H1 (cell line): ENCODE results near the gene ZNF776. TPM values are rescaled to one million over a fixed set of nuclear protein-coding genes. Genes with fewer than 3 reads are reported as not detected.

Source experiments
- CTCF ChIA-PET: fragments of 300-600 bp; sonication (Branson Sonifier 250); formaldehyde crosslinking; loops from one replicate; lab custom pipeline; 2021; ENCODE audit not compliant: partially characterized antibody; lab: Charles Lee
- POLR2A ChIA-PET: fragments of 300-600 bp; sonication (Branson Sonifier 250); formaldehyde crosslinking; loops from one replicate; lab custom pipeline; 2021; ENCODE audit warnings: inconsistent platforms; ENCODE audit not compliant: partially characterized antibody; lab: Charles Lee
- DNase-seq, 2 experiments: peaks; one replicate each; pipeline versions ENCODE4 v3.0.0 to v3.0.0-alpha.2; 2010 to 2022; ENCODE audit warnings: low spot score in 2 of 2, low read depth in 1 of 2, mixed read lengths in 1 of 2
- FAIRE-seq: peaks from 2 replicates; lab custom pipeline; 2011; peaks lifted over from hg19 to GRCh38; lab: Jason Lieb, UNC
- H2AFZ ChIP-seq: 2 replicates; pipeline ENCODE4 v1.8.1; 2012; ENCODE audit warnings: low read length, inconsistent platforms
- H2AK5ac ChIP-seq: 2 replicates; pipeline ENCODE4 v1.6.1; 2013; ENCODE audit warnings: low read depth, low read length
- H2BK120ac ChIP-seq: replicated peaks from 2 replicates; pipeline ENCODE3; 2013; ENCODE audit warnings: low read depth, low read length, inconsistent platforms
- H2BK12ac ChIP-seq: 2 replicates; pipeline ENCODE4 v1.6.1; 2013; ENCODE audit warnings: low read depth, low read length
- H2BK15ac ChIP-seq: 2 replicates; pipeline ENCODE4 v1.6.1; 2013; ENCODE audit warnings: low read length
- H2BK20ac ChIP-seq: 2 replicates; pipeline ENCODE4 v1.6.1; 2013; ENCODE audit warnings: low read length
- H2BK5ac ChIP-seq: 2 replicates; pipeline ENCODE4 v1.6.1; 2013; ENCODE audit warnings: low read depth, low read length
- H3K14ac ChIP-seq: 2 replicates; pipeline ENCODE4 v1.6.1; 2013; ENCODE audit warnings: inconsistent platforms; ENCODE audit not compliant: insufficient read length
- H3K18ac ChIP-seq: 2 replicates; pipeline ENCODE4 v1.6.1; 2013; ENCODE audit warnings: low read length; ENCODE audit errors: extremely low read depth
- H3K23ac ChIP-seq: 2 replicates; pipeline ENCODE4 v1.6.1; 2013; ENCODE audit warnings: inconsistent platforms; ENCODE audit not compliant: insufficient read length
- H3K23me2 ChIP-seq: 2 replicates; pipeline ENCODE4 v1.6.1; 2013; ENCODE audit warnings: low read depth, low read length
- H3K27ac ChIP-seq: 2 replicates; pipeline ENCODE4 v1.6.1; 2011; ENCODE audit warnings: low read depth, low read length, inconsistent platforms
- H3K27me3 ChIP-seq, 4 experiments: replicated peaks in 1 of 4; 1 replicate in 1 of 4; 2 replicates in 3 of 4; pipeline versions ENCODE4 v1.6.1 to v1.8.1; 2011 to 2013; ENCODE audit warnings: low read length in 3 of 4, mild to moderate bottlenecking in 3 of 4, inconsistent platforms in 2 of 4, mixed read lengths in 2 of 4, moderate library complexity in 1 of 4; ENCODE audit not compliant: control insufficient read depth in 3 of 4, insufficient read depth in 3 of 4; ENCODE audit errors: extremely low read depth in 1 of 4
- H3K36me3 ChIP-seq, 4 experiments: 2 replicates each; pipeline versions ENCODE4 v1.6.1 to v1.8.1; 2011 to 2013; ENCODE audit warnings: mild to moderate bottlenecking in 4 of 4, low read length in 3 of 4, moderate library complexity in 2 of 4, control low read depth in 1 of 4, inconsistent platforms in 1 of 4; ENCODE audit not compliant: insufficient read depth in 4 of 4, control insufficient read depth in 2 of 4
- H3K4ac ChIP-seq: replicated peaks from 2 replicates; pipeline ENCODE3; 2013; ENCODE audit warnings: low read length, low read depth, mixed read lengths, inconsistent platforms; ENCODE audit not compliant: insufficient read length
- H3K4me1 ChIP-seq, 4 experiments: replicated peaks in 1 of 4; 1 replicate in 1 of 4; 2 replicates in 3 of 4; pipeline versions ENCODE4 v1.6.1 to v1.8.1; 2011 to 2013; ENCODE audit warnings: low read length in 3 of 4, inconsistent platforms in 2 of 4, mixed read lengths in 1 of 4; ENCODE audit not compliant: insufficient read depth in 4 of 4, control insufficient read depth in 3 of 4
- H3K4me2 ChIP-seq, 2 experiments: 2 replicates each; pipeline versions ENCODE4 v1.6.1 to v1.8.1; 2011 to 2013; ENCODE audit warnings: low read depth in 2 of 2, low read length in 2 of 2, control low read depth in 1 of 2, inconsistent platforms in 1 of 2, mild to moderate bottlenecking in 1 of 2; ENCODE audit not compliant: insufficient read depth in 1 of 2
- H3K4me3 ChIP-seq, 4 experiments: fragments of 200-600, 300-600 bp in 1 of 4; sonication (generic), shearing (Covaris generic), sonication (Bioruptor Twin) in 1 of 4; 2 replicates each; pipeline versions ENCODE4 v1.5.1 to v1.8.1; 2011 to 2016; ENCODE audit warnings: low read length in 4 of 4, low read depth in 3 of 4, control low read depth in 2 of 4, inconsistent platforms in 2 of 4, mild to moderate bottlenecking in 2 of 4, mixed read lengths in 1 of 4, moderate library complexity in 1 of 4; ENCODE audit not compliant: insufficient read depth in 2 of 4; ENCODE audit errors: extremely low read depth in 1 of 4
- H3K56ac ChIP-seq: replicated peaks from 2 replicates; pipeline ENCODE3; 2013; ENCODE audit warnings: low read depth, mild to moderate bottlenecking, mixed read lengths, low read length, inconsistent platforms; ENCODE audit not compliant: insufficient read length
- H3K79me1 ChIP-seq: 2 replicates; pipeline ENCODE4 v1.6.1; 2013; ENCODE audit warnings: low read depth, low read length, control low read depth
- H3K79me2 ChIP-seq, 2 experiments: 2 replicates each; pipeline versions ENCODE4 v1.6.1 to v1.8.1; 2012 to 2013; ENCODE audit warnings: low read length in 2 of 2, mild to moderate bottlenecking in 2 of 2, inconsistent platforms in 1 of 2; ENCODE audit not compliant: insufficient read depth in 2 of 2, control insufficient read depth in 1 of 2
- H3K9ac ChIP-seq, 4 experiments: replicated peaks in 1 of 4; 1 replicate in 1 of 4; 2 replicates in 3 of 4; pipeline versions ENCODE4 v1.6.1 to v1.8.1; 2011 to 2013; ENCODE audit warnings: low read depth in 3 of 4, low read length in 3 of 4, control low read depth in 2 of 4, mild to moderate bottlenecking in 2 of 4, moderate library complexity in 2 of 4, inconsistent platforms in 1 of 4; ENCODE audit errors: extremely low read depth in 1 of 4
- H3K9me3 ChIP-seq, 2 experiments: 2 replicates each; pipeline versions ENCODE4 v1.6.1 to v1.8.1; 2012 to 2013; ENCODE audit warnings: mild to moderate bottlenecking in 2 of 2, moderate library complexity in 2 of 2, control low read depth in 1 of 2, inconsistent platforms in 1 of 2, low read depth in 1 of 2, low read length in 1 of 2, mixed read lengths in 1 of 2; ENCODE audit not compliant: insufficient read depth in 2 of 2
- H4K20me1 ChIP-seq, 2 experiments: replicated peaks in 1 of 2; 2 replicates each; pipeline versions ENCODE3 to v1.8.1; 2011 to 2013; ENCODE audit warnings: inconsistent platforms in 2 of 2, low read length in 2 of 2, mild to moderate bottlenecking in 1 of 2; ENCODE audit not compliant: insufficient read depth in 2 of 2, control insufficient read depth in 1 of 2
- H4K5ac ChIP-seq: 2 replicates; pipeline ENCODE4 v1.6.1; 2013; ENCODE audit warnings: low read length, low read depth, mixed read lengths, inconsistent platforms; ENCODE audit not compliant: insufficient read length
- H4K8ac ChIP-seq: 2 replicates; pipeline ENCODE4 v1.8.0; 2013; ENCODE audit warnings: mild to moderate bottlenecking, moderate library complexity, low read length, inconsistent platforms; ENCODE audit not compliant: insufficient read depth; ENCODE audit errors: extremely low read depth
- H4K91ac ChIP-seq: replicated peaks from 2 replicates; pipeline ENCODE3; 2013; ENCODE audit warnings: low read length, mixed read lengths, inconsistent platforms; ENCODE audit not compliant: insufficient read length
- ASH2L ChIP-seq: fragments of 200-600, 300-600 bp; sonication (generic); IDR thresholded peaks from one replicate; pipeline ENCODE4 v1.7.1; 2017; ENCODE audit warnings: low read length
- CREB1 ChIP-seq: IDR thresholded peaks from 2 replicates; pipeline ENCODE4 v1.6.1; 2012; ENCODE audit warnings: inconsistent platforms
- CTCF ChIP-seq, 3 experiments: IDR thresholded peaks; 1 replicate in 2 of 3; 2 replicates in 1 of 3; pipeline versions ENCODE4 v1.5.1 to v1.6.1; 2011; ENCODE audit warnings: low read length in 3 of 3, mild to moderate bottlenecking in 3 of 3, inconsistent platforms in 2 of 3, low read depth in 1 of 3, moderate library complexity in 1 of 3; ENCODE audit not compliant: insufficient read depth in 1 of 3; ENCODE audit errors: control extremely low read depth in 1 of 3
- EZH2 ChIP-seq: fragments of 200-600 bp; sonication (generic); IDR thresholded peaks from 2 replicates; pipeline ENCODE4 v1.7.1; 2012; ENCODE audit warnings: low read depth, mild to moderate bottlenecking, moderate library complexity, low read length, inconsistent platforms; ENCODE audit not compliant: severe bottlenecking
- HDAC6 ChIP-seq: IDR thresholded peaks from one replicate; pipeline ENCODE4 v1.7.1; 2012; ENCODE audit warnings: low read depth, mild to moderate bottlenecking, inconsistent platforms, low read length, moderate library complexity
- KDM1A ChIP-seq: fragments of 200-600, 300-600 bp; sonication (generic); IDR thresholded peaks from 2 replicates; pipeline ENCODE4 v1.7.1; 2016; ENCODE audit warnings: mild to moderate bottlenecking, low read length, borderline replicate concordance
- MAFK ChIP-seq: IDR thresholded peaks from 2 replicates; pipeline ENCODE4 v1.6.1; 2012; ENCODE audit warnings: low read depth, mild to moderate bottlenecking, improper control_type of control experiment, low read length
- POLR2A ChIP-seq, 2 experiments: IDR thresholded peaks; 1 replicate in 1 of 2; 2 replicates in 1 of 2; pipeline ENCODE4 v1.6.1; 2011; ENCODE audit warnings: low read depth in 2 of 2, low read length in 2 of 2, mild to moderate bottlenecking in 2 of 2; ENCODE audit errors: control extremely low read depth in 1 of 2
- POLR2AphosphoS5 ChIP-seq: IDR thresholded peaks from 2 replicates; pipeline ENCODE4 v1.6.1; 2011; ENCODE audit warnings: low read depth, low read length
- SIRT6 ChIP-seq: IDR thresholded peaks from one replicate; pipeline ENCODE4 v1.7.1; 2012; ENCODE audit warnings: low read length, inconsistent platforms
- SP1 ChIP-seq: IDR thresholded peaks from 2 replicates; pipeline ENCODE4 v1.6.1; 2011; ENCODE audit warnings: low read depth, low read length
- TEAD4 ChIP-seq: IDR thresholded peaks from 2 replicates; pipeline ENCODE4 v1.6.1; 2012; ENCODE audit warnings: low read depth, low read length, inconsistent platforms, mixed read lengths
- YY1 ChIP-seq: IDR thresholded peaks from 2 replicates; pipeline ENCODE4 v1.6.1; 2011; ENCODE audit warnings: low read depth, mild to moderate bottlenecking, low read length
- WGBS, 2 experiments: shearing (Covaris generic) in 1 of 2; methylation state at CpG; one replicate each; pipeline versions ENCODE4 v1.1.6 to v1.1.7; 2013 to 2015; ENCODE audit warnings: low lambda C conversion rate in 2 of 2, mixed read lengths in 2 of 2, inconsistent platforms in 1 of 2, low coverage in 1 of 2, missing lambda C conversion rate in 1 of 2; ENCODE audit not compliant: insufficient replicate concordance in 2 of 2, insufficient coverage in 1 of 2, insufficient read length in 1 of 2; ENCODE audit errors: extremely low coverage in 1 of 2, missing lambda C conversion rate in 1 of 2; 5-methylcytosine and 5-hydroxymethylcytosine counted together
- polyA plus RNA-seq, 7 experiments: library from polyadenylated mRNA; depleted of rRNA in 3 of 7; stranded (reverse) in 5 of 7; unstranded in 2 of 7; fragments of >200 nt in 5 of 7; fragments of 200-250 nt in 2 of 7; gene quantifications; 1 replicate in 5 of 7; 2 replicates in 1 of 7; 4 replicates in 1 of 7; pipeline versions ENCODE4 v1.2.1 to v1.2.3, GENCODE V29; 2011 to 2013; ENCODE audit warnings: missing spikeins in 2 of 7, mixed read lengths in 2 of 7
- total RNA-seq: library from RNA; stranded (reverse); fragmentation: NEBNext Ultra II Directional; extraction: Animal tissue kit (Norgen Biotek cat#: 25700); gene quantifications from 2 replicates; pipeline ENCODE4 v1.2.1, GENCODE V29; 2021

ZNF776 gene
- total and polyA plus RNA-seq, 2 of the 8 experiments (the other 6 are each of a cell fraction or from before 2014, with no cell fraction given) = 7.8 to 20.5 TPM

GRCh38 chr19:57786906-57787305 is 40.3 kb downstream of the ZNF776 start:
- H3K23ac ChIP-seq = no peak overlapping the region
- H3K4me2 ChIP-seq = no peak overlapping the region
- no peak overlapping the region for H4K5ac ChIP-seq
- no peak overlapping the region for H3K9ac ChIP-seq
- peaks cover 0 to 9% of the 10 kb centered on the region in 2 experiments for H4K20me1 ChIP-seq
- H3K79me1 ChIP-seq = no peaks in the 10 kb centered on the region; the same call in 1 of the 2 replicates
- H3K4me3 ChIP-seq = no peak overlapping the region
- no peaks in the 10 kb centered on the region for H3K27me3 ChIP-seq
- H4K91ac ChIP-seq = no peak overlapping the region
- H3K18ac ChIP-seq = no peak overlapping the region
- H2AK5ac ChIP-seq = no peak overlapping the region
- no peaks in the 10 kb centered on the region for H3K23me2 ChIP-seq
- peaks cover 0 to 2% (median 0%) of the 10 kb centered on the region in 4 experiments; a peak in 1 of 7 replicates for H3K4me1 ChIP-seq
- WGBS, 2 experiments = 83% methylated on average over 5 of the region's 5 CpGs; no CpG with 5 or more reads in 1 of the 2 experiments
- H3K9me3 ChIP-seq = no peaks in the 10 kb centered on the region
- FAIRE-seq (no peak), DNase-seq (no peak)
- POLR2A ChIA-PET = interaction anchor here (1.0 kb wide), 1 partner anchor 17 kb away, joined by 7 read pairs; no protein-coding TSS in a partner anchor
- peaks cover 0 to 5% (median 2%) of the 10 kb centered on the region in 4 experiments; a peak in 4 of 8 replicates for H3K36me3 ChIP-seq
- H2BK5ac ChIP-seq = no peak overlapping the region
- no peak overlapping the region for H3K56ac ChIP-seq
- H3K79me2 ChIP-seq = peaks cover 3 to 4% of the 10 kb centered on the region in 2 experiments; a peak in 2 of 4 replicates
- H2BK12ac ChIP-seq = no peak overlapping the region
- CTCF ChIA-PET = interaction anchor here (2.1 kb wide), 1 partner anchor 14 kb away, joined by 4 read pairs; no protein-coding TSS in a partner anchor
- no peak overlapping the region for H4K8ac ChIP-seq
- no peak overlapping the region for H2BK15ac ChIP-seq
- H3K27ac ChIP-seq = no peak overlapping the region
- H3K4ac ChIP-seq = no peak overlapping the region
- no peak overlapping the region for H3K14ac ChIP-seq
- H2BK120ac ChIP-seq = no peak overlapping the region
- no peak overlapping the region for H2AFZ ChIP-seq
- no peak overlapping the region for H2BK20ac ChIP-seq
- TF ChIP-seq HDAC6 = no peak
- no peak for TF ChIP-seq POLR2A (IDR thresholded peaks at IDR 0.05; ENCODE audit: control extremely low read depth in 1 of 2, low read depth in 2 of 2, low read length in 2 of 2)
- no peak for TF ChIP-seq TEAD4
- no peak for TF ChIP-seq SP1
- no peak for TF ChIP-seq ASH2L
- TF ChIP-seq MAFK = no peak
- no peak for TF ChIP-seq YY1
- TF ChIP-seq EZH2 = no peak
- TF ChIP-seq CREB1 = no peak
- TF ChIP-seq KDM1A = no peak
- TF ChIP-seq CTCF (IDR thresholded peaks at IDR 0.05; ENCODE audit: control extremely low read depth in 1 of 3, insufficient read depth in 1 of 3, low read depth in 1 of 3, low read length in 3 of 3) = no peak
- no peak for TF ChIP-seq SIRT6
- TF ChIP-seq POLR2AphosphoS5 = no peak
